HEK293 (cell line): ENCODE results near the gene B3GNT9.
A peak's percentile ranks its signal among the peaks of the same experiment; 100 is the strongest.

ENCODE experiments used
- CTCF ChIA-PET: fragments of 350-600 bp; formaldehyde crosslinking; extraction: SDS; loops from one replicate; lab custom pipeline; 2021; ENCODE audit warnings: antibody characterized with exemption; lab: Yijun Ruan, JAX
- POLR2A ChIA-PET: fragments of 300-600 bp; formaldehyde crosslinking; extraction: SDS; loops from one replicate; lab custom pipeline; 2020; ENCODE audit warnings: antibody characterized with exemption, inconsistent platforms; lab: Yijun Ruan, JAX
- H3K27ac ChIP-seq: fragments of 200-500 bp; sonication (Bioruptor generic); 2 replicates; pipeline ENCODE4 v1.5.1; 2014; ENCODE audit warnings: low read depth, low read length, control low read depth, inconsistent platforms; ENCODE audit errors: extremely low read depth
- H3K36me3 ChIP-seq, 2 experiments: fragments of 200-500 bp in 1 of 2; sonication (Bioruptor generic) in 1 of 2; 1 replicate in 1 of 2; 2 replicates in 1 of 2; pipeline ENCODE4 v1.5.1; 2014 to 2017; ENCODE audit warnings: inconsistent platforms in 2 of 2, low read length in 2 of 2; ENCODE audit not compliant: control insufficient read depth in 2 of 2, insufficient read depth in 1 of 2
- H3K4me1 ChIP-seq: fragments of 200-500 bp; sonication (Bioruptor generic); 2 replicates; pipeline ENCODE4 v1.5.1; 2014; ENCODE audit warnings: mild to moderate bottlenecking, low read length, inconsistent platforms; ENCODE audit not compliant: control insufficient read depth, insufficient read depth
- H3K4me3 ChIP-seq: 2 replicates; pipeline ENCODE4 v1.5.1; 2011; ENCODE audit warnings: low read depth, mild to moderate bottlenecking, control low read depth, low read length, moderate library complexity
- H3K9me3 ChIP-seq: fragments of 200-500 bp; sonication (Bioruptor generic); 2 replicates; pipeline ENCODE4 v1.5.1; 2014; ENCODE audit warnings: low read depth, low read length, inconsistent platforms; ENCODE audit not compliant: control insufficient read depth, insufficient read depth
- EGR2 ChIP-seq: fragments of 450-650 bp; formaldehyde crosslinking; IDR thresholded peaks from 2 replicates; pipeline ENCODE4 v1.5.1; 2016; ENCODE audit warnings: low read depth, missing biosample characterization, missing genetic modification characterization
- GLIS2 ChIP-seq: fragments of 450-650 bp; formaldehyde crosslinking; IDR thresholded peaks from 2 replicates; pipeline ENCODE4 v1.5.1; 2016; ENCODE audit warnings: missing biosample characterization, missing genetic modification characterization
- KLF10 ChIP-seq: fragments of 450-650 bp; IDR thresholded peaks from 2 replicates; pipeline ENCODE4 v1.5.1; 2018; ENCODE audit warnings: missing biosample characterization, mild to moderate bottlenecking, missing genetic modification characterization
- MEIS1 ChIP-seq: sonication (generic); formaldehyde crosslinking; IDR thresholded peaks from 2 replicates; pipeline ENCODE4 v1.8.1; 2022; ENCODE audit warnings: missing genetic modification reagents, mild to moderate bottlenecking, borderline replicate concordance
- PRDM10 ChIP-seq: fragments of 450-650 bp; formaldehyde crosslinking; IDR thresholded peaks from 2 replicates; pipeline ENCODE4 v1.5.1; 2016; ENCODE audit warnings: missing biosample characterization, missing genetic modification characterization
- SP2 ChIP-seq: fragments of 450-650 bp; formaldehyde crosslinking; IDR thresholded peaks from 2 replicates; pipeline ENCODE4 v1.5.1; 2016; ENCODE audit warnings: missing biosample characterization, missing genetic modification characterization
- YY1 ChIP-seq: fragments of 450-650 bp; formaldehyde crosslinking; IDR thresholded peaks from 2 replicates; pipeline ENCODE4 v1.5.1; 2018; ENCODE audit warnings: missing biosample characterization, missing genetic modification characterization
- ZBTB1 ChIP-seq: fragments of 450-650 bp; formaldehyde crosslinking; IDR thresholded peaks from 2 replicates; pipeline ENCODE4 v1.5.1; 2016; ENCODE audit warnings: missing biosample characterization, missing genetic modification characterization
- ZBTB20 ChIP-seq: fragments of 450-650 bp; formaldehyde crosslinking; IDR thresholded peaks from 2 replicates; pipeline ENCODE4 v1.5.1; 2016; ENCODE audit warnings: missing biosample characterization, missing genetic modification characterization
- ZFP3 ChIP-seq: fragments of 450-650 bp; formaldehyde crosslinking; IDR thresholded peaks from 2 replicates; pipeline ENCODE4 v1.5.1; 2016; ENCODE audit warnings: low read depth, missing biosample characterization, missing genetic modification characterization
- ZNF112 ChIP-seq: fragments of 450-650 bp; formaldehyde crosslinking; IDR thresholded peaks from 2 replicates; pipeline ENCODE4 v1.5.0; 2017; ENCODE audit warnings: missing biosample characterization, missing genetic modification characterization
- ZNF133 ChIP-seq: fragments of 450-650 bp; formaldehyde crosslinking; IDR thresholded peaks from 2 replicates; pipeline ENCODE4 v1.5.1; 2016; ENCODE audit warnings: missing biosample characterization, missing genetic modification characterization
- ZNF23 ChIP-seq: fragments of 450-650 bp; formaldehyde crosslinking; IDR thresholded peaks from 2 replicates; pipeline ENCODE4 v1.5.1; 2016; ENCODE audit warnings: missing biosample characterization, missing genetic modification characterization, borderline replicate concordance
- ZNF302 ChIP-seq: fragments of 450-650 bp; formaldehyde crosslinking; IDR thresholded peaks from 2 replicates; pipeline ENCODE4 v1.5.1; 2016; ENCODE audit warnings: missing biosample characterization, missing genetic modification characterization, low read depth
- ZNF324 ChIP-seq: fragments of 450-650 bp; formaldehyde crosslinking; IDR thresholded peaks from 2 replicates; pipeline ENCODE4 v1.5.1; 2016; ENCODE audit warnings: missing biosample characterization, missing genetic modification characterization
- ZNF354C ChIP-seq: fragments of 450-650 bp; formaldehyde crosslinking; IDR thresholded peaks from 2 replicates; pipeline ENCODE4 v1.5.1; 2016; ENCODE audit warnings: missing biosample characterization, missing genetic modification characterization, low read depth, borderline replicate concordance
- ZNF362 ChIP-seq: fragments of 450-650 bp; formaldehyde crosslinking; IDR thresholded peaks from 2 replicates; pipeline ENCODE4 v1.5.1; 2016; ENCODE audit warnings: missing biosample characterization, missing genetic modification characterization
- ZNF398 ChIP-seq: fragments of 450-650 bp; formaldehyde crosslinking; IDR thresholded peaks from 2 replicates; pipeline ENCODE4 v1.5.1; 2017; ENCODE audit warnings: missing biosample characterization, missing genetic modification characterization
- ZNF514 ChIP-seq: fragments of 450-650 bp; formaldehyde crosslinking; IDR thresholded peaks from 2 replicates; pipeline ENCODE4 v1.5.1; 2016; ENCODE audit warnings: missing biosample characterization, missing genetic modification characterization
- ZNF548 ChIP-seq: fragments of 450-650 bp; formaldehyde crosslinking; IDR thresholded peaks from 2 replicates; pipeline ENCODE4 v1.5.1; 2016; ENCODE audit warnings: missing biosample characterization, missing genetic modification characterization
- ZNF658 ChIP-seq: fragments of 450-650 bp; formaldehyde crosslinking; IDR thresholded peaks from 2 replicates; pipeline ENCODE4; 2016; ENCODE audit warnings: missing biosample characterization, missing genetic modification characterization
- ZXDB ChIP-seq: fragments of 450-650 bp; formaldehyde crosslinking; IDR thresholded peaks from 2 replicates; pipeline ENCODE4 v1.5.1; 2016; ENCODE audit warnings: missing biosample characterization, missing genetic modification characterization

The B3GNT9 gene

GRCh38 chr16:67116388-67117311 lies 34.1 kb downstream of the B3GNT9 start:
- no peaks in the 10 kb centered on the region for H3K9me3 ChIP-seq
- H3K4me3 ChIP-seq: no peak overlapping the region
- peaks cover 2 to 45% of the 10 kb centered on the region in 2 experiments for H3K36me3 ChIP-seq
- no peaks in the 10 kb centered on the region for H3K4me1 ChIP-seq
- CTCF ChIA-PET: interaction anchor here (0.7 to 2.0 kb wide), 4 partner anchors 11 to 160 kb away, joined by 3 to 6 read pairs (median 4); no protein-coding TSS in a partner anchor
- POLR2A ChIA-PET: interaction anchor here (0.7 kb wide), 1 partner anchor 39 kb away, joined by 3 read pairs; no protein-coding TSS in a partner anchor
- H3K27ac ChIP-seq: no peak overlapping the region
- TF ChIP-seq ZNF302 (tag by site-specific recombination): no peak
- 0 out of 2 replicates have a peak, but pooled peaks have one; percentile 6 for TF ChIP-seq EGR2 (tag by site-specific recombination)
- 0 out of 2 replicates have a peak, but pooled peaks have one; percentile 19 for TF ChIP-seq ZNF362 (tag by site-specific recombination)
- TF ChIP-seq, all 188 proteins: peak for 2

- peaks cover 0 to 46% of the 10 kb centered on the region in 2 experiments for H3K36me3 ChIP-seq
- H3K4me1 ChIP-seq: peaks cover 3% of the 10 kb centered on the region; the same call in 1 of the 2 replicates
- POLR2A ChIA-PET: interaction anchor here (0.5 kb wide), 1 partner anchor 40 kb away, joined by 4 read pairs; no protein-coding TSS in a partner anchor
These were observed 35.2 kb downstream of the B3GNT9 start for GRCh38 chr16:67115639-67116038.

GRCh38 chr16:67114793-67115192 lies 36.0 kb downstream of the B3GNT9 start:
- Histone ChIP-seq H3K4me1 (peaks cover 3% of the 10 kb centered on the region; the same call in 1 of the 2 replicates), H3K9me3 (no peaks in the 10 kb centered on the region), H3K27ac (no peak overlapping the region), H3K4me3 (no peak overlapping the region), H3K36me3 (peaks cover 0 to 38% of the 10 kb centered on the region in 2 experiments)
- ChIA-PET CTCF (interaction anchor here (0.6 to 2.0 kb wide), 5 partner anchors 11 to 243 kb away, joined by 3 to 6 read pairs (median 4); no protein-coding TSS in a partner anchor), POLR2A (no interaction called here)
- TF ChIP-seq ZNF133 (tag by site-specific recombination): no peak
- no peak for TF ChIP-seq MEIS1 (CRISPR knock-in tag)
- TF ChIP-seq ZNF354C (tag by site-specific recombination): no peak
- no peak for TF ChIP-seq ZNF514 (tag by site-specific recombination)
- TF ChIP-seq YY1: no peak
- no peak for TF ChIP-seq SP2 (tag by site-specific recombination)
- no peak for TF ChIP-seq PRDM10
- no peak for TF ChIP-seq ZXDB (tag by site-specific recombination)
- TF ChIP-seq ZNF548 (tag by site-specific recombination): no peak
- TF ChIP-seq ZNF658 (tag by site-specific recombination): no peak
- no peak for TF ChIP-seq ZNF398 (tag by site-specific recombination)

More at GRCh38 chr16:67115639-67116038, 35.2 kb downstream of the B3GNT9 start:
- Histone ChIP-seq H3K4me3 (no peak overlapping the region), H3K27ac (no peak overlapping the region), H3K9me3 (no peaks in the 10 kb centered on the region)
- TF ChIP-seq ZBTB1 (no peak), ZBTB20 (no peak), GLIS2 (tag by site-specific recombination) (no peak), KLF10 (no peak), ZNF658 (tag by site-specific recombination) (no peak), ZNF112 (tag by site-specific recombination) (no peak), ZFP3 (tag by site-specific recombination) (no peak), ZNF23 (tag by site-specific recombination) (no peak), ZNF324 (no peak)
- CTCF ChIA-PET: interaction anchor here (0.7 to 2.0 kb wide), 4 partner anchors 10 to 159 kb away, joined by 3 to 6 read pairs (median 4); no protein-coding TSS in a partner anchor
